22Rv1 (cell line): ENCODE data around the gene SNCAIP.

ENCODE experiments used
- H3K27ac ChIP-seq: fragments of 450-650 bp; 2 replicates; pipeline ENCODE4 v1.5.1; 2017
- CTCF ChIP-seq: fragments of 450-650 bp; IDR thresholded peaks from 2 replicates; pipeline ENCODE4 v1.5.1; 2017; ENCODE audit warnings: mild to moderate bottlenecking
- ZFX ChIP-seq: fragments of 450-650 bp; IDR thresholded peaks from 2 replicates; pipeline ENCODE4 v1.6.1; 2017; ENCODE audit warnings: antibody characterized with exemption, borderline replicate concordance

Gene SNCAIP

GRCh38 chr5:122287101-122287500, 24.9 kb upstream of the SNCAIP start:
- H3K27ac ChIP-seq = no peak overlapping the region
- TF ChIP-seq CTCF (no peak), ZFX (no peak)

GRCh38 chr5:122291000-122291901, 20.8 kb upstream of the SNCAIP start:
- TF ChIP-seq CTCF (no peak), ZFX (no peak)
- no peak overlapping the region for H3K27ac ChIP-seq

- H3K27ac ChIP-seq = no peak overlapping the region
- TF ChIP-seq CTCF = no peak
These were observed 19.7 kb upstream of the SNCAIP start for GRCh38 chr5:122292332-122292731.

- TF ChIP-seq CTCF (peak; percentile 29; the same call in 1 of the 2 replicates), ZFX (no peak)
- H3K27ac ChIP-seq = no peak overlapping the region
These were observed 16.9 kb upstream of the SNCAIP start for GRCh38 chr5:122295138-122295537.

- no peak overlapping the region for H3K27ac ChIP-seq
- no peak for TF ChIP-seq CTCF
- no peak for TF ChIP-seq ZFX
These were observed 15.2 kb upstream of the SNCAIP start for GRCh38 chr5:122296871-122297270.

GRCh38 chr5:122297587-122298298, 14.3 kb upstream of the SNCAIP start:
- no peak overlapping the region for H3K27ac ChIP-seq
- TF ChIP-seq CTCF (no peak), ZFX (no peak)

- no peak overlapping the region for H3K27ac ChIP-seq
- no peak for TF ChIP-seq CTCF
- TF ChIP-seq ZFX = no peak
These were observed 11.7 kb upstream of the SNCAIP start for GRCh38 chr5:122300374-122300773.
